Liver (tissue), 9 donors: Measurements from ENCODE around the gene BRS3. TPM values are rescaled to one million over a fixed set of nuclear protein-coding genes. Genes with fewer than 3 reads are reported as not detected.

ENCODE experiments used
- DNase-seq: peaks from one replicate; pipeline ENCODE4 v3.0.0-alpha.2; 2017; ENCODE audit warnings: low spot score
- H3K27ac ChIP-seq, 2 donors: one replicate each; pipeline ENCODE4 v1.7.0; 2013; ENCODE audit warnings: inconsistent platforms in 2 of 2, low read length in 2 of 2, control low read depth in 1 of 2, low read depth in 1 of 2, mild to moderate bottlenecking in 1 of 2
- H3K27me3 ChIP-seq, 4 donors: one replicate each; pipeline versions ENCODE4 v1.6.1 to v1.7.0; 2013; ENCODE audit warnings: low read length in 3 of 4, inconsistent platforms in 1 of 4, mild to moderate bottlenecking in 1 of 4, moderate library complexity in 1 of 4; ENCODE audit not compliant: control insufficient read depth in 4 of 4, insufficient read depth in 4 of 4
- H3K36me3 ChIP-seq, 4 donors: one replicate each; pipeline versions ENCODE4 v1.6.1 to v1.7.0; 2013; ENCODE audit warnings: low read length in 3 of 4, mild to moderate bottlenecking in 3 of 4, low read depth in 1 of 4, moderate library complexity in 1 of 4; ENCODE audit not compliant: control insufficient read depth in 4 of 4, insufficient read depth in 3 of 4
- H3K4me1 ChIP-seq, 4 donors: one replicate each; pipeline versions ENCODE4 v1.6.1 to v1.7.0; 2013; ENCODE audit warnings: low read length in 3 of 4, mild to moderate bottlenecking in 3 of 4, moderate library complexity in 1 of 4; ENCODE audit not compliant: control insufficient read depth in 4 of 4, insufficient read depth in 4 of 4
- H3K4me3 ChIP-seq, 3 donors: one replicate each; pipeline versions ENCODE4 v1.6.1 to v1.7.0; 2013; ENCODE audit warnings: low read length in 3 of 3, control low read depth in 1 of 3, low read depth in 1 of 3, mild to moderate bottlenecking in 1 of 3
- H3K9ac ChIP-seq, 2 donors: one replicate each; pipeline ENCODE4 v1.7.0; 2013; ENCODE audit warnings: low read length in 2 of 2, mild to moderate bottlenecking in 2 of 2, moderate library complexity in 2 of 2, control low read depth in 1 of 2, low read depth in 1 of 2
- H3K9me3 ChIP-seq, 4 donors: one replicate each; pipeline versions ENCODE4 v1.6.1 to v1.7.0; 2013; ENCODE audit warnings: low read length in 3 of 4; ENCODE audit not compliant: control insufficient read depth in 4 of 4
- CTCF ChIP-seq: fragments of 150-350 bp; IDR thresholded peaks from 2 replicates; pipeline ENCODE4 v1.5.1; 2017; ENCODE audit warnings: improper control_type of control experiment, low read depth, low read length; ENCODE audit not compliant: missing input control
- EGR1 ChIP-seq, 2 donors: IDR thresholded peaks; 2 replicates each; pipeline ENCODE4 v1.6.1; 2016 to 2018; ENCODE audit warnings: antibody characterized with exemption in 2 of 2, low read depth in 2 of 2
- FOXA1 ChIP-seq: IDR thresholded peaks from 2 replicates; pipeline ENCODE4 v1.6.1; 2016; ENCODE audit warnings: antibody characterized with exemption
- FOXA2 ChIP-seq: IDR thresholded peaks from 2 replicates; pipeline ENCODE4 v1.6.1; 2016; ENCODE audit warnings: antibody characterized with exemption
- GABPA ChIP-seq, 2 donors: IDR thresholded peaks in 1 of 2; conservative IDR thresholded peaks in 1 of 2; 2 replicates each; pipeline ENCODE4 v1.6.1; 2016; ENCODE audit warnings: antibody characterized with exemption in 2 of 2, mild to moderate bottlenecking in 1 of 2, moderate library complexity in 1 of 2
- HNF4A ChIP-seq, 2 donors: conservative IDR thresholded peaks; 2 replicates each; pipeline ENCODE4 v1.6.1; 2016; ENCODE audit warnings: antibody characterized with exemption in 2 of 2, mild to moderate bottlenecking in 2 of 2
- MAX ChIP-seq: IDR thresholded peaks from 2 replicates; pipeline ENCODE4 v1.6.1; 2016; ENCODE audit warnings: antibody characterized with exemption
- RAD21 ChIP-seq, 2 donors: IDR thresholded peaks; 2 replicates each; pipeline ENCODE4 v1.6.1; 2016; ENCODE audit warnings: antibody characterized with exemption in 2 of 2, mild to moderate bottlenecking in 2 of 2
- REST ChIP-seq: IDR thresholded peaks from 2 replicates; pipeline ENCODE4 v1.6.1; 2016; ENCODE audit warnings: antibody characterized with exemption, mild to moderate bottlenecking
- RXRA ChIP-seq, 2 donors: IDR thresholded peaks; 2 replicates each; pipeline ENCODE4 v1.6.1; 2017 to 2018; ENCODE audit warnings: antibody characterized with exemption in 2 of 2, mild to moderate bottlenecking in 1 of 2
- SP1 ChIP-seq: IDR thresholded peaks from 2 replicates; pipeline ENCODE4 v1.6.1; 2018; ENCODE audit warnings: antibody characterized with exemption, mild to moderate bottlenecking
- YY1 ChIP-seq: IDR thresholded peaks from 2 replicates; pipeline ENCODE4 v1.6.1; 2016; ENCODE audit warnings: antibody characterized with exemption, mild to moderate bottlenecking
- ZBTB33 ChIP-seq: IDR thresholded peaks from 2 replicates; pipeline ENCODE4 v1.6.1; 2016; ENCODE audit warnings: antibody characterized with exemption
- WGBS: extraction: QIAGEN DNeasy Blood & Tissue Kit; methylation state at CpG from one replicate; pipeline ENCODE4 v1.1.7; 2013; 5-methylcytosine and 5-hydroxymethylcytosine counted together
- polyA plus RNA-seq, 2 donors: library from polyadenylated mRNA; stranded (reverse) in 1 of 2; unstranded in 1 of 2; fragments of 200-250 nt in 1 of 2; fragments of >200 nt in 1 of 2; fragmentation: Nextera tagmentation in 1 of 2; extraction: Ambion mirVana in 1 of 2; gene quantifications; one replicate each; pipeline versions ENCODE4 v1.2.1 to v1.2.3, GENCODE V29; 2013 to 2015
- total RNA-seq, 2 donors: library from RNA; depleted of rRNA; stranded (reverse); fragments of >200 nt; gene quantifications; one replicate each; pipeline ENCODE4 v1.2.3, GENCODE V29; 2014
- TF ChIP-seq, protein P1 (sequence below): IDR thresholded peaks from 2 replicates; pipeline ENCODE4 v1.6.1; 2016; ENCODE audit warnings: antibody characterized with exemption
- donor health status: healthy.
- donor health status: healthy.
- donor health status: healthy.
- donor health status: healthy.
- donor health status: healthy.

The BRS3 gene
- total and polyA plus RNA-seq, 4 donors: not detected

DNA sequence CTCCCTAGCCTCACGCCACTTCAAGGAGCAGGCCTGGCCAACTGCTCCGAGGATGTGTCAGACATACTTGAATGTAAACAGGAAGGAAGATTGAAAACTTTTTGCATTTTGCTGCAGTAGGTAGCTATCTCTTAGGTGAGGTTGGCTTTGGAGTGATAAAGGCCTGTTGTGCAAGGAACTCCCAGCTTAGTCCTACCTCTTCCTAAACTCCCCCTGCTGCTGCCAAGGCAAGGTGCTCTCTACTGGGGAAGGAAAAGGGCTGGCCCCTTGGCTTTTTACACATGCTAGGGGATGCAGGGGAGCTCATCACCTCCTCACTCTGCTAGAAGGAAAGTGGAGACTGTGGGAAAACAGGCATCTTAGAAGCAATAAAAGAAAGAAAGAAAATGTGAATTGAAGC lies 10.7 kb upstream of the BRS3 start:
- Histone ChIP-seq H3K36me3 (no peaks in the 10 kb centered on the region), H3K4me1 (no peaks in the 10 kb centered on the region), H3K27ac (no peak overlapping the region), H3K9ac (no peak overlapping the region), H3K27me3 (no peaks in the 10 kb centered on the region), H3K9me3 (no peaks in the 10 kb centered on the region), H3K4me3 (no peak overlapping the region)
- WGBS: 78% methylated on average over 2 of the region's 2 CpGs
- TF ChIP-seq HNF4A (conservative IDR thresholded peaks at IDR 0.05): no peak
- no peak for TF ChIP-seq MAX
- no peak for TF ChIP-seq YY1
- no peak for TF ChIP-seq FOXA2
- TF ChIP-seq, protein P1, sequence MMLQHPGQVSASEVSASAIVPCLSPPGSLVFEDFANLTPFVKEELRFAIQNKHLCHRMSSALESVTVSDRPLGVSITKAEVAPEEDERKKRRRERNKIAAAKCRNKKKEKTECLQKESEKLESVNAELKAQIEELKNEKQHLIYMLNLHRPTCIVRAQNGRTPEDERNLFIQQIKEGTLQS: no peak
- no peak for DNase-seq

DNA sequence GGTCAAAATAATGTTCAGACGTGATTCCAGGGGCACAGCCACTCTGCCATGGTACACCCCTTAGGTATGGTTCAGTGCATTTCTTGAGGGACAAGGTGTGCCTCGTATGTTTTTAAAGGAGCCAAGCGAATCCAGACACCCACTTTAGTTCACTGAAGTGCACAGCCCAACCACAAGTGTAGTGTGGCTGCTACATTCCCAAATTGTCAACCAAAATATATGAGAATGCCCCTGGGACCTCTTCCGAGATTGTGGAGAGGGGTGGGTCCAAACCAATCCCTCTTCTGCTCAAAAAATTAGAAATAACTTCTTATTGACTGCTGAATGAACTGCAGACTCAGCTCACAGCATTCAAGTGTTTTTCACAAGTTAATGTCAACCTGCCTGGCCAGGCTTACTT lies 7.4 kb upstream of the BRS3 start:
- H3K27me3 ChIP-seq: peaks cover 0 to 1% (median 0%) of the 10 kb centered on the region in 4 donors
- no peak for DNase-seq
- TF ChIP-seq HNF4A (conservative IDR thresholded peaks at IDR 0.05) (no peak), FOXA2 (no peak), REST (no peak)
- 55% methylated on average over 4 of the region's 4 CpGs for WGBS
- H3K4me3 ChIP-seq: no peak overlapping the region
- no peak overlapping the region for H3K9ac ChIP-seq
- no peak overlapping the region for H3K27ac ChIP-seq
- H3K4me1 ChIP-seq: no peaks in the 10 kb centered on the region
- H3K9me3 ChIP-seq: no peaks in the 10 kb centered on the region
- H3K36me3 ChIP-seq: no peaks in the 10 kb centered on the region

DNA sequence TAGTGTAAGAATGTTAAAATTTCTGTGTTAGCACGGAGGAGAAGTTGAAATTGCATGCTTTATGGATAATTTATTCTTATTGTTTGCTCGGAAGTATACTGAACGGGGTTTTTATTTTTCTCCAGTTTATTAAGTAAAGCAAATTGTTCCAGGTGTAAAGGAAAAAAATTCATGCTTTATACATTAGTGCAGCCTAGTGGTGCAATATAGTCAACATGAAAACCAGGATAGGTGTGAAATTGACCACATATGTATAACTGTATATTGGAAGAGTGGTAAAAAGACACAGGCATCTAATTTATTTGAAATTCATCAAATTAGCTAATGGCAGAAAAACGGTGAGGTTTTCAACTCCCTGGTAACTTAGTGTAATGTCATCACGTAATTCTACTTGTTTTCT lies 959 bp downstream of the BRS3 start:
- Histone ChIP-seq H3K27me3 (peaks cover 0 to 7% (median 2%) of the 10 kb centered on the region in 4 donors), H3K9me3 (no peaks in the 10 kb centered on the region), H3K27ac (no peak overlapping the region), H3K4me1 (no peaks in the 10 kb centered on the region), H3K36me3 (no peaks in the 10 kb centered on the region), H3K4me3 (no peak overlapping the region), H3K9ac (no peak overlapping the region)
- 48% methylated on average over 5 of the region's 5 CpGs for WGBS
- no peak for DNase-seq
- no peak for TF ChIP-seq FOXA2
- TF ChIP-seq EGR1 (IDR thresholded peaks at IDR 0.05; ENCODE audit: low read depth in 2 of 2): no peak
- TF ChIP-seq FOXA1: no peak
- no peak for TF ChIP-seq HNF4A (conservative IDR thresholded peaks at IDR 0.05)
- no peak for TF ChIP-seq RXRA (IDR thresholded peaks at IDR 0.05)
- TF ChIP-seq SP1: no peak
- no peak for TF ChIP-seq ZBTB33
- TF ChIP-seq YY1: no peak
- TF ChIP-seq RAD21 (IDR thresholded peaks at IDR 0.05): no peak
- TF ChIP-seq CTCF: no peak
- no peak for TF ChIP-seq GABPA (IDR thresholded peaks at IDR 0.05 in 1 of 2, conservative IDR thresholded peaks at IDR 0.05 in 1 of 2)
